Raji (cell line): ENCODE measurements around the gene FAM193A.
A peak's percentile ranks its signal among the peaks of the same experiment; 100 is the strongest.

Experiments
- POLR2A ChIP-seq: IDR thresholded peaks from 2 replicates; pipeline ENCODE4 v1.6.1; 2011; ENCODE audit warnings: low read depth, low read length, control low read depth; ENCODE audit not compliant: insufficient read depth

FAM193A gene

DNA sequence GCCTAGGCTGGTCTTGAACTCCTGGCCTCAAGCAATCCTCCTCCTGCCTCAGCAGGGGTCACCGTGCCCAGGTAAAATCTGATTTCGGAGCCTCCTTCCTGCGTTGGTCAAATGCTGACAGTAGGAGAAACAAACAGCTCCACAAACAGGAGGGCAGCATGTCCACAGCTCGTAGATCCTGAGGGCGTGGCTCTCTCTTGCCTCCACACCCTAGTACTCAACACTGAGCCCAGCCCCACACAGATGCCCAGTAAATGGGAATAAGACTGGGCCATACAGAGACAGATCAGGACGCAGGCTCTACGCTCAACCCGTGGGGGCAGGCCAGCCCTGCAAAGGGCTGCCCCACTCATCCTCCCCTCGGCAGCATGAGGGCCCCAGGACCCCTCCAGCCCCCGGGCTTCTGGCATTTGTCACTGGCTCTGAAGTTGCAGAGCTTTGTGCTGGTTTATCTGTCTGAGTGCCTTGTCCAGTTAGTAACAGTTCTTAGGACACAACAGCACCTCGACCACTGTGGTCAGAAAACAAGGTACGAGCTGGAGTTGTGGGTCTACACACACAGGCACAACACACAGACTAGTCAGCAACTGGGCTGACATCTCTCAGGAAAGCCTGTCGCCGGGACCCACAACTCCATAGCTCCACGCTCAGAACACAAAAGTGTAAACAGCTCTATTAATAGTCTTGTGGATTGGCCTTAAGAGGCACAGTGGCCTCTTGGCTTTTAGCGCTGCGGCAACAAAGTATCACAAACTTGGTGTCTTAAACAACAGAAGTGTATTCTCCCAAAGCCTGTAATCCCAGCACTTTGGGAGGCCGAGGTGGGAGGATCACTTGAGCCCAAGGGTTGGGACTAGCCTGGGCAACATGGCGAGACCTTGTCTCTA is 214.5 kb downstream of the FAM193A start:
- TF ChIP-seq POLR2A = no peak

GRCh38 chr4:2753436-2753835 is 217.0 kb downstream of the FAM193A start:
- no peak for TF ChIP-seq POLR2A

DNA sequence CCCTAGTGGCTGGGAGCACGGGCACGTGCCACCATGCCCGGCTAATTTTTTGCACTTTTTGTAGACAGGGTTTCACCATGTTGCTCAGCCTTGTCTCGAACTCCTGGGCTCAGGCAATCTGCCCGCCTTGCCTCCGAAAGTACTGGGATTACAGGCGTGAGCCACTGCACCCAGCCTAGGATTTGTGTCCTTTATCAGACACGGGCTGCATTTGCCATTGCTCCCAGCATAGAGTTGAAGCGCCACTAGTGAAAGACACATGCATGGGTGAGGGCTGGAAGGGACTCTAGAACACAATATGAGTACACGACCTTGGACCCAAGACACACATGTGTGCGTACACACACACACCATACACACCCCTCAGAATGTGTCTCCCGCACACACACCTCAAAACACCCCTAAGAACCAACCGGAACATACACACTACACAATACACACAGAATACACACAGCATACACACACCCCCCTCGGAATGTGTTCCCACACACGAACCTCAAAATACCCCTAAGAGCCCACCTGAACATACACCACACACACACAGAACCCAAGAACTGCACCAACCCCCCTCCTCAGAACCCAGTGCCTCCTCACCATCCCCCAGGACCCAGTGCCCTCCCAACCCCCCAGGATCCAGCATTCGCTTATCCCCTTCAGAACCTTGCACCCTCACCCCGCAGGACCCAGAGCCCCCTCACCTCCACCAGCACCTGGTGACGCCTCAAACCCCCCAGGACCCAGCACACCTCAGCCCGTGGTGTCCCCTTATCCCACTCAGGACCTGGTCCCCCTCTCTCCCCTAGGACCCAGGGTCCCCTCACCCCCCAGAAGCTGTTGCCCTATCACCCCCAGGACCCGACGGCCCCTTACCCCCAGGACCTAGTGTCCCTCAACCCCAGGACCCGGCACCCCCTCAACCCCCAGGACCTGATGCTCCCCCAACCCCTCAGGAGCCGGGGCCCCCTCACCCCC is 218.7 kb downstream of the FAM193A start:
- no peak for TF ChIP-seq POLR2A

DNA sequence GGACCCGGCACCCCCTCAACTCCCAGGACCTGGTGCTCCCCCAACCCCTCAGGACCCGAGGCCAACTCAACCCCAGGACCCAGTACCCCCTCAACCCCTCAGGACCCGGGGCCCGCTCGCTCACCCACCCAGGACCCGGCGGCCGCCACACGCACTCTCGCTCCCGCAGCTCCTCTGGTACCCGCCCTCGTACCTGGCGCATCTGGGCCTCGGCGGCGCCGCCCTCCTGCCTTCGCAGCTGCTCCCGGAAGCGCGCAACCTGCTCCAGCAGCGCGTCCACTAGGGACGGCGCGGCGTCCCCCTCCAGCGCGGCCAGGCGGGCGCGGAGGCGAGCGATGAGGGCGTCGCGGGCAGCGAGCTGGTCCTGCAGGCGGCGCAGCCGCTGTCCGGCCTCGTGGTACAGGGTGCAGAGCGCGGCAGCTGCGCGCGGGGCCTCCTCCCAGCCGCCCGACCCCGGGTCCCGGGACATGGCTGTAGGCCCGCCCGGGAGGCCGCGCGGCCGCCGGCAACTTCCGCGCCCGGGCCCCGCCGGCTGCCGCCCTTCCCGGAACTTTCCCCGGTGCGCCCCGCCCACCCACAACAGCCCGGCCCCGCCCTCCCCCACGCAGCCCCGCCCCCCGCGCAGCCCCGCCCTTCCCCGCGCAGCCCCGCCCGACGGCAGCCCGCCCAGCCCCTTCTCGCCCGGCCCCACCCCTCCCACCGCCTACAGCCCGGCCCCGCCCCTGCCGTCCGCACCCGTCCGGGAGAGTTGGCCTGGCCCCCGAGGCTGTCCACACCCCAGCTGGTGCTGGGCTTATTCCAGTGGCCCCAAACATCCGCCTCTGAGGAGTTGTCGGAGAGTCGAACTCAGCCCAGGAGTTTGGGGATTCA is 219.6 kb downstream of the FAM193A start, which contains the start of gene TNIP2:
Gene TNIP2, minus strand, starts transcription at position 516 of the 870 bp plus-strand sequence. Its CDS starts 47 bp downstream, at position 469.
- TF ChIP-seq POLR2A = peak; percentile 93

- no peak for TF ChIP-seq POLR2A
These were observed 220.4 kb downstream of the FAM193A start for GRCh38 chr4:2756691-2757350.

DNA sequence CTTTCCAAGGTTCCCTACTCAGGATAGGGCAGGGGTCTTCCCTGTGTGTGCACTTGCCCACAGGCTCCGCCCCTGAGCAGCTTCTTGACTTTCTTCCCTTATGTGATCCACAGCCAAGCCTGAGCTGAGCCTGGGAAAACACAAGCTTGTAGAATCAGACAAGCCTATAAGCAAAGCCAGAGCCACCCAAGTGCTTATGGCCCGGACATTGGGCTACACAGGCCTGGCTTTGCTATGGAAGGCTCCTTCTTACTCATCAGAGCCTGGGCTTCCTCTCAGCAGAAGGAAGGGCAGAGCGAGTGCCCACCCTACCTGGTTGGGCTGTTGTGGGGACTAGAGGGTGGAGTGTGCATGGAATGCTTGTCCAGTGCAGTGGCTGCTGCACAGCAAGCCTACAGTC is 221.0 kb downstream of the FAM193A start:
- TF ChIP-seq POLR2A = no peak

DNA sequence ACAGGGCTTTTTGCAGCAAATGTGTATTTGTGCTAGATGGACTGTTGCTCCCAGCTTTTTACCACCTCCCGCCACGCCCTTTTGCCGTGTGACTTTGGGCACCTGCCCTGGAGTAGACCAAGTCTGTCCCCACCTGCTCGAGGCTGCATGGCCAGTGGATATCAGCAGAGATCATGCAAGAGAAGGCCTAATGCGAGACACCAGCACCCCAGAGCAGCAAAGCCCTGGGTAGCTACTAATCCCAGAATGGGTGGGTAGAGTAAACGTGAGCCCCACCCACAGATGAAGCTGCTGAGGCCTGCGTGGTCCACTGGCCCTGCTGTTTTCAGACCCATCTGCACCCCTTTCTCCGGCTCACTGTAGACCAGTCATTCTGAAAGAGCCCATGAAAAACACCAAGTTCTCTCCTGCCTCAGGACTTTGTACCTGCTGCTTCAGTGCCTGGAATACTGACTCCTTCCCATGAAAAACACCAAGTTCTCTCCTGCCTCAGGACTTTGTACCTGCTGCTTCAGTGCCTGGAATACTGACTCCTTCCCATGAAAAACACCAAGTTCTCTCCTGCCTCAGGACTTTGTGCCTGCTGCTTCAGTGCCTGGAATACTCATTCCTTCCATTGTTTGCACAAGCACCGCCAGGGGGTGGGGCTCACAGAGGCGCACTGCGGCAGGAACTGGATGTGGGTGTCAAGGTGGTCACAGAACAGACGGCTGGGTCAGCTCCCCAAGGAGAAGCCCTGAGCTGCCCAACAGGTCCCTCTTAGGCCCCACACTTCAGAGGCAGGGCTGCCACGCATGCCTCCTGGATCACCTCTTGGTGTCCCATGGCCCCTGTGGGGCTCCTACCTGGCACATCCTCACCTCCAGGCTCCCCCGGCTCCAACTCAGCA is 224.8 kb downstream of the FAM193A start:
- TF ChIP-seq POLR2A = no peak

- TF ChIP-seq POLR2A = no peak
These were observed 225.6 kb downstream of the FAM193A start for GRCh38 chr4:2762048-2762447.

GRCh38 chr4:2763511-2763967 is 227.1 kb downstream of the FAM193A start:
- TF ChIP-seq POLR2A = no peak

DNA sequence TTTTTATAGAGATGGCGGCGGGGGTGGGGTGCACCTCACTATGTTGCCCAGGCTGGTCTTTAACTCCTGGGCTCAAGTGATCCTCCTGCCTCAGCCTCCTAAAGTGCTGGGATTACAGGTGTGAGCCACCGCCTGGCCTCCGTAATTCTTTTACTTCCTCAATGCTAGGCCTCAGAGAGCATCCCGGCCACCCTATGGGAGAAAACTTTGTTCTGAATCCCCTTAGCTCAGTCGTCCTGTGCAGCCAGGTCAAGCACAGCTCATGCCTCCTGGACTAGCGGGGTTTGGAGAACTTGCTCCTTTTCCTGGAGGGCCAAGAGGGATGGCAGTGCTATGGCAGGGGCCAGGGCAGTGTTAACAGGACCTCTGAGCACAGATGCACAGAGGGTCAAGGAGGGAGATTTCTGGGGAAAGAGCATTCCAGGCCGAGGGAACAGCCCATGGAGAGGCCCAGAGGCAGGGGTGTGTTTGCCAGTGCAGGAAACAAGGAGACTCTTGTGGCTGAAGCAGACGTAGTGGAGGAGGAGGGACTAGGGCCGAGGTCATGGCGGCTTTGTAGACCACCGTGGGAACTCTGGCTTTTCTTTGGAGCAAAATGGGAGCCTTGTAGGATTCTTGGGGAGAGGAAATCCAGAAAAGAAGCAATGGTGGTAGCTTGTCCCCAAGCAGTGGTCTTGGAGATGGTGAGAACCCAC is 229.5 kb downstream of the FAM193A start:
- no peak for TF ChIP-seq POLR2A

DNA sequence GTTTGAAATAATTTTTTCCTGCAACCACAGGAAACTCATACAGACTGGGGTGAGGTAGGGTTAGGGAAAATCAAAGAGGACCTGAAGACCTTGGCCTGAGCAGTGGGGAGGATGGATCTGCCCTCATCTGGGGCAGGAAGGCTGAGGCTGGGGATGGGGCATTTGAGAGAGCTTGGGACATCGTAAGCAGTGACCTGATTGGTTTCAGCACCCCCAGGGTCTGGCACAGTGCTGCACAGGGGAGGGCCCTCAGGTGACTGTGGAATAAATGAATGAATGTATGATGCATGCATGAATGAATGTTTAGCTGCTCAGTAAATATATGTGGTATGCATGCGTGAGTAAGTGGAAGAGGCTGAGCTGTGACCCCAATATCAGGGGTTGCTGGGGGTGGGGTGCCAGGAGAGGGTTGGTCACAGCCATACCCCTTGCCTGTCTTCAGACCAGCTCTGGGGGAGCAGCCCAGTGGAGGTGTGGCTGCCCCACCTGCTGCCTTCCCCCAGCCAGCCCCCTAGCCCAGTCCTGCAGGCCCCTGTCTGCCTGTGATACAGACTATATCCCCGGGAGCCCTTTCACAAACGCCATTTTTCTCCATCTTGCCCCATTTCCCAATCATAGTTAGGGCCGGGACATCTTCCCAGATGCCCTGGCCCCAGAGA is 230.7 kb downstream of the FAM193A start:
- no peak for TF ChIP-seq POLR2A

DNA sequence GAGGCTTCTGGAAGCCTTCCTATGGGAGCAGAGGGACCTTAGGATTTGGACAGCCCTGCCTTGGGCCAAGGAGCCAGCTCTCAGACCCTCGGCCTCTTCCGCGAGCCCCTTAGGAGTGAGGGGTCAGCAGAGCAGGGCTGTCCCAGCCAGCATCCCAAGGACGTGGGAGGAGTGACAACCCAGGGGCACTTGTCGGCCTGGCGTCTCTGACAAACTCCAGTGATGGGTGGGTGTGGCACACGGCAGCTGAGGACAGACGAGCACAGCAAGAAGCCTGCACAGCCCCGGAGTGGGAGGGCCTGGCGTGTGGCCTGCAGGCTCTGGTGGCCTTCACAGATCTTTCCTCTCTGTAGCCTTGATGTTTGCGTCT is 231.2 kb downstream of the FAM193A start:
- no peak for TF ChIP-seq POLR2A
